ENCODE data around the gene PTPRZ1. TPM values are rescaled to one million over a fixed set of nuclear protein-coding genes. Genes with fewer than 3 reads are reported as not detected.

Gene PTPRZ1
- total and polyA plus RNA-seq, 2 of the 13 experiments (the other 11 are each of a cell fraction or from before 2014, with no cell fraction given): not detected

- TF ChIP-seq ZSCAN29 (CRISPR knock-in tag; conservative IDR thresholded peaks at IDR 0.05) (no peak), BRF2 (CRISPR knock-in tag; IDR thresholded peaks at IDR 0.05) (no peak)
Observed at GRCh38 chr7:122006687-122007086, 133.7 kb downstream of the PTPRZ1 start (continued).

GRCh38 chr7:122010116-122010515, 137.2 kb downstream of the PTPRZ1 start:
- TF ChIP-seq ZNF207 (IDR thresholded peaks at IDR 0.05; ENCODE audit: borderline replicate concordance): no peak
- no peak for TF ChIP-seq SYNCRIP (IDR thresholded peaks at IDR 0.05; ENCODE audit: insufficient read depth, low read depth, low read length)
- no peak for TF ChIP-seq ZNF556 (CRISPR knock-in tag; IDR thresholded peaks at IDR 0.05; ENCODE audit: borderline replicate concordance)
- no peak for TF ChIP-seq AGO1 (IDR thresholded peaks at IDR 0.05; ENCODE audit: low read depth, low read length, poor library complexity, severe bottlenecking)
- TF ChIP-seq ZNF550 (CRISPR knock-in tag; IDR thresholded peaks at IDR 0.05; ENCODE audit: borderline replicate concordance): no peak
- TF ChIP-seq NR3C1 (CRISPR knock-in tag; IDR thresholded peaks at IDR 0.05): no peak
- ChIA-PET POLR2A (no interaction called here), CTCF (ENCODE audit: low intra/inter-chr PET ratio, low total read pairs) (no interaction called here)
- no peak overlapping the region for H3K9ac ChIP-seq (ENCODE audit: insufficient read depth, low read depth, low read length)
- DNase-seq (ENCODE audit: low spot score) (no peak), FAIRE-seq (no peak), ATAC-seq (no peak)
- H3K36me3 ChIP-seq (replicated peaks in 1 of 2; ENCODE audit: control insufficient read depth in 1 of 2, insufficient read depth in 2 of 2, low read length in 2 of 2): no peaks in the 10 kb centered on the region
- intact Hi-C loops (cut with micrococcal nuclease; ENCODE audit: unreplicated experiment): no loop called here
- H3K27me3 ChIP-seq (ENCODE audit: control insufficient read depth in 1 of 2, insufficient read depth in 2 of 2, low read length in 2 of 2): no peaks in the 10 kb centered on the region
- no peaks in the 10 kb centered on the region for H3K4me1 ChIP-seq (ENCODE audit: insufficient read depth, low read length)
- H3K9me3 ChIP-seq (ENCODE audit: low read length): no peaks in the 10 kb centered on the region
- H3K27ac ChIP-seq (ENCODE audit: extremely low read length, insufficient read depth, low read length): no peak overlapping the region
- BruUV-seq (replicated peaks): no TSS peak
- H4K20me1 ChIP-seq (ENCODE audit: insufficient read depth, low read length): no peaks in the 10 kb centered on the region
- no peak overlapping the region for H3K4me3 ChIP-seq (replicated peaks in 1 of 3; ENCODE audit: insufficient read depth in 1 of 3, low read depth in 2 of 3, low read length in 3 of 3)
- H3K4me2 ChIP-seq (ENCODE audit: low read depth, low read length): no peak overlapping the region
- 40% methylated on average over 7 of the region's 7 CpGs for WGBS (ENCODE audit: low lambda C conversion rate)
- in situ Hi-C loops (cut with HindIII; ENCODE audit: extremely low pct_ligation_motif_present, low pct_unique_long_range_greater_than_20kb): no loop called here
- H2AFZ ChIP-seq (ENCODE audit: low read length): no peak overlapping the region
- H3K79me2 ChIP-seq (ENCODE audit: insufficient read depth, low read length): no peaks in the 10 kb centered on the region
